ENCODE measurements around the gene RNF180. TPM values are rescaled to one million over a fixed set of nuclear protein-coding genes. Genes with fewer than 3 reads are reported as not detected.

The RNF180 gene
- 0.18 to 0.47 TPM (median 0.41 TPM) in 5 replicates for total RNA-seq (2022; extraction: Qiagen RNA extraction)

GRCh38 chr5:64165500-64166200 is at the start of gene RNF180:
TSS of gene RNF180 (plus strand) at chr5:64165843. CDS start at chr5:64200808, 34,965 bp downstream.

Other genes starting within 250 kb of the RNF180 start
- gene HTR1A, start 203.4 kb upstream of the RNF180 start, total RNA-seq (2022; extraction: Qiagen RNA extraction) = not detected in 5 replicates

All from A549 treated with dexamethasone at 1 μM for 4 hours (cell line).